Measurements from ENCODE around the gene MAPKAPK2. TPM values are rescaled to one million over a fixed set of nuclear protein-coding genes. Genes with fewer than 3 reads are reported as not detected.
A peak's percentile ranks its signal among the peaks of the same experiment; 100 is the strongest.

MAPKAPK2 gene
- total and polyA plus RNA-seq, 2 experiments from 2014 or later, result 7.5 to 63.3 TPM

GRCh38 chr1:206705726-206706297, 21.1 kb downstream of the MAPKAPK2 start:
- DNase-seq, result peak; percentile 50
- 26 to 33% methylated on average over 8 of the region's 8 CpGs for WGBS, 2 experiments (ENCODE audit: low coverage in 1 of 2, low lambda C conversion rate in 2 of 2, missing lambda C conversion rate in 2 of 2)
- H3K9ac ChIP-seq, result peak overlapping the region; percentile 82
- no peaks in the 10 kb centered on the region for H3K9me3 ChIP-seq (ENCODE audit: low read depth)
- H4K20me1 ChIP-seq (ENCODE audit: insufficient read depth), result peaks cover 14% of the 10 kb centered on the region; the same call in 1 of the 2 replicates
- H2AFZ ChIP-seq, result no peak overlapping the region
- H3K36me3 ChIP-seq (ENCODE audit: low read depth), result no peaks in the 10 kb centered on the region
- H3K27ac ChIP-seq, result peak overlapping the region; percentile 98
- H3F3A ChIP-seq (ENCODE audit: insufficient read depth), result peaks cover 55% of the 10 kb centered on the region
- peaks cover 59% of the 10 kb centered on the region for H3K4me1 ChIP-seq (ENCODE audit: insufficient read depth)
- in situ Hi-C loops (cut with MboI), result no loop called here
- peak overlapping the region; percentile 80 for H3K4me2 ChIP-seq (ENCODE audit: unreplicated experiment)
- H3K79me2 ChIP-seq (ENCODE audit: insufficient read depth), result peaks cover 98% of the 10 kb centered on the region
- H3K27me3 ChIP-seq (replicated peaks; ENCODE audit: insufficient read depth), result no peaks in the 10 kb centered on the region
- H3K4me3 ChIP-seq, result peak overlapping the region; percentile 36
- H3K9me2 ChIP-seq (ENCODE audit: insufficient read depth), result no peaks in the 10 kb centered on the region
- TF ChIP-seq EZH2 (IDR thresholded peaks at IDR 0.05; ENCODE audit: insufficient read depth, poor library complexity, severe bottlenecking) (no peak), EZH2phosphoT487 (IDR thresholded peaks at IDR 0.05; ENCODE audit: insufficient read depth, low read depth) (no peak)

GRCh38 chr1:206706298-206706791, 21.6 kb downstream of the MAPKAPK2 start:
- H4K20me1 ChIP-seq (ENCODE audit: insufficient read depth), result peaks cover 14% of the 10 kb centered on the region; the same call in 1 of the 2 replicates
- peak overlapping the region; percentile 98 for H3K27ac ChIP-seq
- H3K9me3 ChIP-seq (ENCODE audit: low read depth), result no peaks in the 10 kb centered on the region
- H3K4me1 ChIP-seq (ENCODE audit: insufficient read depth), result peaks cover 56% of the 10 kb centered on the region
- DNase-seq, result peak; percentile 99
- peaks cover 98% of the 10 kb centered on the region for H3K79me2 ChIP-seq (ENCODE audit: insufficient read depth)
- no peak overlapping the region for H2AFZ ChIP-seq
- 1 to 2% methylated on average over 11 of the region's 11 CpGs for WGBS, 2 experiments (ENCODE audit: low coverage in 1 of 2, low lambda C conversion rate in 2 of 2, missing lambda C conversion rate in 2 of 2)
- peaks cover 55% of the 10 kb centered on the region for H3F3A ChIP-seq (ENCODE audit: insufficient read depth)
- peak overlapping the region; percentile 80 for H3K4me2 ChIP-seq (ENCODE audit: unreplicated experiment)
- H3K36me3 ChIP-seq (ENCODE audit: low read depth), result no peaks in the 10 kb centered on the region
- no peaks in the 10 kb centered on the region for H3K27me3 ChIP-seq (replicated peaks; ENCODE audit: insufficient read depth)
- H3K4me3 ChIP-seq, result peak overlapping the region; percentile 26
- H3K9me2 ChIP-seq (ENCODE audit: insufficient read depth), result no peaks in the 10 kb centered on the region
- peak overlapping the region; percentile 82 for H3K9ac ChIP-seq
- TF ChIP-seq EZH2 (IDR thresholded peaks at IDR 0.05; ENCODE audit: insufficient read depth, poor library complexity, severe bottlenecking) (no peak), EZH2phosphoT487 (IDR thresholded peaks at IDR 0.05; ENCODE audit: insufficient read depth, low read depth) (no peak)
- in situ Hi-C loops (cut with MboI), result no loop called here

- no peak overlapping the region for H2AFZ ChIP-seq
- no peaks in the 10 kb centered on the region for H3K27me3 ChIP-seq (replicated peaks; ENCODE audit: insufficient read depth)
- H3K9me3 ChIP-seq (ENCODE audit: low read depth), result no peaks in the 10 kb centered on the region
- no peak for DNase-seq
- peak overlapping the region; percentile 98 for H3K27ac ChIP-seq
- peaks cover 58% of the 10 kb centered on the region for H3F3A ChIP-seq (ENCODE audit: insufficient read depth)
- peak overlapping the region; percentile 78 for H3K4me2 ChIP-seq (ENCODE audit: unreplicated experiment)
- peaks cover 98% of the 10 kb centered on the region for H3K79me2 ChIP-seq (ENCODE audit: insufficient read depth)
- H3K9ac ChIP-seq, result peak overlapping the region; percentile 72
- no peak overlapping the region for H3K4me3 ChIP-seq
- peaks cover 14% of the 10 kb centered on the region; the same call in 1 of the 2 replicates for H4K20me1 ChIP-seq (ENCODE audit: insufficient read depth)
- in situ Hi-C loops (cut with MboI), result no loop called here
- TF ChIP-seq EZH2 (IDR thresholded peaks at IDR 0.05; ENCODE audit: insufficient read depth, poor library complexity, severe bottlenecking), result no peak
- no peak for TF ChIP-seq EZH2phosphoT487 (IDR thresholded peaks at IDR 0.05; ENCODE audit: insufficient read depth, low read depth)
- peaks cover 56% of the 10 kb centered on the region for H3K4me1 ChIP-seq (ENCODE audit: insufficient read depth)
- 49 to 63% methylated on average over 8 of the region's 8 CpGs for WGBS, 2 experiments (ENCODE audit: low coverage in 1 of 2, low lambda C conversion rate in 2 of 2, missing lambda C conversion rate in 2 of 2)
- H3K36me3 ChIP-seq (ENCODE audit: low read depth), result no peaks in the 10 kb centered on the region
- H3K9me2 ChIP-seq (ENCODE audit: insufficient read depth), result no peaks in the 10 kb centered on the region
Observed at GRCh38 chr1:206706806-206707366, 22.2 kb downstream of the MAPKAPK2 start.

GRCh38 chr1:206708058-206708457, 23.4 kb downstream of the MAPKAPK2 start:
- Histone ChIP-seq H4K20me1 (ENCODE audit: insufficient read depth) (peaks cover 14% of the 10 kb centered on the region; the same call in 1 of the 2 replicates), H3K9me3 (ENCODE audit: low read depth) (no peaks in the 10 kb centered on the region), H3K9me2 (ENCODE audit: insufficient read depth) (no peaks in the 10 kb centered on the region), H3K27me3 (replicated peaks; ENCODE audit: insufficient read depth) (no peaks in the 10 kb centered on the region), H3K4me1 (ENCODE audit: insufficient read depth) (peaks cover 58% of the 10 kb centered on the region), H3K36me3 (ENCODE audit: low read depth) (no peaks in the 10 kb centered on the region), H3K79me2 (ENCODE audit: insufficient read depth) (peaks cover 98% of the 10 kb centered on the region), H3K9ac (peak overlapping the region; percentile 72), H2AFZ (no peak overlapping the region), H3K4me2 (ENCODE audit: unreplicated experiment) (no peak overlapping the region), H3K27ac (peak overlapping the region; percentile 98), H3K4me3 (no peak overlapping the region), H3F3A (ENCODE audit: insufficient read depth) (peaks cover 60% of the 10 kb centered on the region)
- 100% methylated on average over 2 of the region's 2 CpGs for WGBS, 2 experiments (ENCODE audit: low coverage in 1 of 2, low lambda C conversion rate in 2 of 2, missing lambda C conversion rate in 2 of 2)
- DNase-seq, result no peak
- TF ChIP-seq EZH2 (IDR thresholded peaks at IDR 0.05; ENCODE audit: insufficient read depth, poor library complexity, severe bottlenecking), result no peak
- in situ Hi-C loops (cut with MboI), result no loop called here

Data from GM23248 (cell line).